Breast epithelium (tissue), 3 donors: ENCODE results near the gene CCDC121.

Experiments used
- POLR2A ChIP-seq: fragments of 450-650 bp; IDR thresholded peaks from one replicate; pipeline ENCODE4 v1.6.1; 2016; ENCODE audit warnings: antibody characterized with exemption, mild to moderate bottlenecking, moderate library complexity
- POLR2AphosphoS5 ChIP-seq, 3 donors: sonication (generic); formaldehyde crosslinking; IDR thresholded peaks; one replicate each; pipeline ENCODE4 v1.6.1; 2017; ENCODE audit warnings: antibody characterized with exemption in 3 of 3
- TF ChIP-seq, protein P1 (sequence below), 3 donors: fragments of 450-650 bp; IDR thresholded peaks; one replicate each; pipeline ENCODE4 v1.5.1; 2016 to 2017; ENCODE audit warnings: antibody characterized with exemption in 3 of 3, mild to moderate bottlenecking in 3 of 3, moderate library complexity in 3 of 3

GRCh38 chr2:27655155-27655951 lies 26.5 kb upstream of the CCDC121 start:
- TF ChIP-seq, protein P1, sequence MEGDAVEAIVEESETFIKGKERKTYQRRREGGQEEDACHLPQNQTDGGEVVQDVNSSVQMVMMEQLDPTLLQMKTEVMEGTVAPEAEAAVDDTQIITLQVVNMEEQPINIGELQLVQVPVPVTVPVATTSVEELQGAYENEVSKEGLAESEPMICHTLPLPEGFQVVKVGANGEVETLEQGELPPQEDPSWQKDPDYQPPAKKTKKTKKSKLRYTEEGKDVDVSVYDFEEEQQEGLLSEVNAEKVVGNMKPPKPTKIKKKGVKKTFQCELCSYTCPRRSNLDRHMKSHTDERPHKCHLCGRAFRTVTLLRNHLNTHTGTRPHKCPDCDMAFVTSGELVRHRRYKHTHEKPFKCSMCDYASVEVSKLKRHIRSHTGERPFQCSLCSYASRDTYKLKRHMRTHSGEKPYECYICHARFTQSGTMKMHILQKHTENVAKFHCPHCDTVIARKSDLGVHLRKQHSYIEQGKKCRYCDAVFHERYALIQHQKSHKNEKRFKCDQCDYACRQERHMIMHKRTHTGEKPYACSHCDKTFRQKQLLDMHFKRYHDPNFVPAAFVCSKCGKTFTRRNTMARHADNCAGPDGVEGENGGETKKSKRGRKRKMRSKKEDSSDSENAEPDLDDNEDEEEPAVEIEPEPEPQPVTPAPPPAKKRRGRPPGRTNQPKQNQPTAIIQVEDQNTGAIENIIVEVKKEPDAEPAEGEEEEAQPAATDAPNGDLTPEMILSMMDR (IDR thresholded peaks at IDR 0.05), result no peak
- TF ChIP-seq POLR2A, result no peak
- TF ChIP-seq POLR2AphosphoS5 (IDR thresholded peaks at IDR 0.05), result no peak
